Astrocyte (in vitro differentiated cells and primary cell): ENCODE results near the gene C9orf152. TPM values are rescaled to one million over a fixed set of nuclear protein-coding genes. Genes with fewer than 3 reads are reported as not detected.
A peak's percentile ranks its signal among the peaks of the same experiment; 100 is the strongest.

ENCODE experiments used
- DNase-seq: peaks from one replicate; pipeline ENCODE4 v3.0.0-alpha.2; 2010; ENCODE audit warnings: low read depth
- FAIRE-seq: peaks from 2 replicates; lab custom pipeline; 2011; peaks lifted over from hg19 to GRCh38; lab: Jason Lieb, UNC
- H2AFZ ChIP-seq: 2 replicates; pipeline ENCODE4 v1.6.0; 2012; ENCODE audit warnings: low read depth, low read length, inconsistent platforms
- H3K27ac ChIP-seq: 2 replicates; pipeline ENCODE4 v1.5.1; 2011; ENCODE audit warnings: low read depth, low read length, inconsistent platforms
- H3K27me3 ChIP-seq: 2 replicates; pipeline ENCODE4 v1.6.0; 2011; ENCODE audit warnings: low read length, inconsistent platforms; ENCODE audit not compliant: insufficient read depth
- H3K36me3 ChIP-seq: 2 replicates; pipeline ENCODE4 v1.5.1; 2011; ENCODE audit warnings: low read length, inconsistent platforms; ENCODE audit not compliant: insufficient read depth
- H3K4me1 ChIP-seq: 2 replicates; pipeline ENCODE4 v1.5.1; 2011; ENCODE audit warnings: low read length, inconsistent platforms; ENCODE audit not compliant: insufficient read depth
- H3K4me2 ChIP-seq: 2 replicates; pipeline ENCODE4 v1.6.0; 2012; ENCODE audit warnings: low read length, inconsistent platforms
- H3K4me3 ChIP-seq: 2 replicates; pipeline ENCODE4 v1.5.1; 2011; ENCODE audit warnings: low read depth, mild to moderate bottlenecking, low read length, inconsistent platforms; ENCODE audit not compliant: insufficient read depth
- H3K79me2 ChIP-seq: 2 replicates; pipeline ENCODE4 v1.6.0; 2012; ENCODE audit warnings: mild to moderate bottlenecking, low read length, inconsistent platforms; ENCODE audit not compliant: insufficient read depth
- H3K9ac ChIP-seq: 2 replicates; pipeline ENCODE4 v1.6.0; 2012; ENCODE audit warnings: mild to moderate bottlenecking, low read length, inconsistent platforms
- H3K9me3 ChIP-seq: 2 replicates; pipeline ENCODE4 v1.5.1; 2012; ENCODE audit warnings: low read depth, mild to moderate bottlenecking, low read length, inconsistent platforms; ENCODE audit not compliant: insufficient read depth
- H4K20me1 ChIP-seq: 2 replicates; pipeline ENCODE4 v1.6.0; 2012; ENCODE audit warnings: low read length, inconsistent platforms; ENCODE audit not compliant: insufficient read depth
- H3K27ac Mint-ChIP-seq: one replicate; pipeline ENCODE4 v1.8.0; 2021; ENCODE audit warnings: mild to moderate bottlenecking, mixed read lengths; ENCODE audit not compliant: unreplicated experiment
- H3K27me3 Mint-ChIP-seq: one replicate; pipeline ENCODE4 v1.8.0; 2021; ENCODE audit warnings: low read depth, mixed read lengths; ENCODE audit not compliant: unreplicated experiment
- H3K36me3 Mint-ChIP-seq: one replicate; pipeline ENCODE4 v1.8.0; 2021; ENCODE audit warnings: low read depth, mixed read lengths; ENCODE audit not compliant: unreplicated experiment
- H3K4me1 Mint-ChIP-seq: one replicate; pipeline ENCODE4 v1.8.0; 2021; ENCODE audit warnings: low read depth, mixed read lengths; ENCODE audit not compliant: unreplicated experiment
- H3K4me3 Mint-ChIP-seq: one replicate; pipeline ENCODE4 v1.8.0; 2021; ENCODE audit warnings: mild to moderate bottlenecking, moderate library complexity, mixed read lengths; ENCODE audit not compliant: unreplicated experiment
- H3K9me3 Mint-ChIP-seq: one replicate; pipeline ENCODE4 v1.8.0; 2021; ENCODE audit warnings: mild to moderate bottlenecking, mixed read lengths; ENCODE audit not compliant: unreplicated experiment
- EZH2 ChIP-seq: IDR thresholded peaks from 2 replicates; pipeline ENCODE4 v1.6.1; 2012; ENCODE audit warnings: mild to moderate bottlenecking, low read length, inconsistent platforms; ENCODE audit not compliant: insufficient read depth
- total RNA-seq: library from RNA; stranded (reverse); gene quantifications from 2 replicates; pipeline ENCODE4 v1.2.1, GENCODE V29; 2021
- TF ChIP-seq, protein P1 (sequence below): IDR thresholded peaks from 2 replicates; pipeline ENCODE4 v1.5.1; 2011; ENCODE audit warnings: low read depth, mild to moderate bottlenecking, inconsistent platforms, low read length, moderate library complexity; ENCODE audit not compliant: insufficient read depth

The C9orf152 gene
- total RNA-seq, 1 donor from 2014 or later, result 0.07 TPM

DNA sequence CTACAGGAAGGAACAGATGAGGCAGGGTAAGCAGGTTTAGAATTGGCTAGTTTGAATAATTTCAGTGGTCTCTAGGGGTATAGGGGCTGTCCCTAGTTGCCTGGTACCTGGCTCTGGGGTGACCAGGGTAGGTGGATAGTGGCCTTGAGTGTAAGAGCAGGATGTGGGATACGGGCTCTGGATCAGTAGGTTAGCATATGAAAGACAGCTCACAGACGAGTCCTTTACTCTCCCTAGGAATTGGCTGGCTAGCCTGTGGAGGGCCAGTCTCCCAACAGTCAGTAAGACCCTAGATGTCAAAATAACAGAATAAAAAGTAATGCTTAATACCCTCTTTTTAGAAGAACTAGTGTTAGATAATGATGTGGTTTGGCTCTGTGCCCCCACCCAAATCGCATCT is 16.6 kb upstream of the C9orf152 start:
- no peaks in the 10 kb centered on the region for H3K79me2 ChIP-seq
- Mint-ChIP-seq H3K4me3 (no peak overlapping the region), H3K27me3 (peaks cover 4% of the 10 kb centered on the region), H3K36me3 (no peaks in the 10 kb centered on the region), H3K27ac (no peak overlapping the region), H3K9me3 (no peaks in the 10 kb centered on the region), H3K4me1 (no peaks in the 10 kb centered on the region)
- H4K20me1 ChIP-seq, result no peaks in the 10 kb centered on the region
- DNase-seq (no peak), FAIRE-seq (no peak)
- H3K4me2 ChIP-seq, result no peak overlapping the region
- no peak overlapping the region for H3K9ac ChIP-seq
- no peak for TF ChIP-seq EZH2
- TF ChIP-seq, protein P1, sequence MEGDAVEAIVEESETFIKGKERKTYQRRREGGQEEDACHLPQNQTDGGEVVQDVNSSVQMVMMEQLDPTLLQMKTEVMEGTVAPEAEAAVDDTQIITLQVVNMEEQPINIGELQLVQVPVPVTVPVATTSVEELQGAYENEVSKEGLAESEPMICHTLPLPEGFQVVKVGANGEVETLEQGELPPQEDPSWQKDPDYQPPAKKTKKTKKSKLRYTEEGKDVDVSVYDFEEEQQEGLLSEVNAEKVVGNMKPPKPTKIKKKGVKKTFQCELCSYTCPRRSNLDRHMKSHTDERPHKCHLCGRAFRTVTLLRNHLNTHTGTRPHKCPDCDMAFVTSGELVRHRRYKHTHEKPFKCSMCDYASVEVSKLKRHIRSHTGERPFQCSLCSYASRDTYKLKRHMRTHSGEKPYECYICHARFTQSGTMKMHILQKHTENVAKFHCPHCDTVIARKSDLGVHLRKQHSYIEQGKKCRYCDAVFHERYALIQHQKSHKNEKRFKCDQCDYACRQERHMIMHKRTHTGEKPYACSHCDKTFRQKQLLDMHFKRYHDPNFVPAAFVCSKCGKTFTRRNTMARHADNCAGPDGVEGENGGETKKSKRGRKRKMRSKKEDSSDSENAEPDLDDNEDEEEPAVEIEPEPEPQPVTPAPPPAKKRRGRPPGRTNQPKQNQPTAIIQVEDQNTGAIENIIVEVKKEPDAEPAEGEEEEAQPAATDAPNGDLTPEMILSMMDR, result no peak
- no peak overlapping the region for H2AFZ ChIP-seq
- no peaks in the 10 kb centered on the region for H3K9me3 ChIP-seq
- no peaks in the 10 kb centered on the region for H3K4me1 ChIP-seq
- no peaks in the 10 kb centered on the region for H3K27me3 ChIP-seq
- no peaks in the 10 kb centered on the region for H3K36me3 ChIP-seq
- H3K4me3 ChIP-seq, result no peak overlapping the region
- no peak overlapping the region for H3K27ac ChIP-seq

GRCh38 chr9:110220809-110221208 is 12.8 kb upstream of the C9orf152 start:
- Histone ChIP-seq H3K27me3 (peaks cover 4% of the 10 kb centered on the region), H3K9me3 (no peaks in the 10 kb centered on the region), H3K9ac (no peak overlapping the region), H3K4me2 (no peak overlapping the region), H3K27ac (no peak overlapping the region), H3K36me3 (no peaks in the 10 kb centered on the region), H3K4me3 (no peak overlapping the region), H3K4me1 (no peaks in the 10 kb centered on the region), H3K79me2 (no peaks in the 10 kb centered on the region), H2AFZ (no peak overlapping the region), H4K20me1 (no peaks in the 10 kb centered on the region)
- H3K27ac Mint-ChIP-seq, result no peak overlapping the region
- no peak for FAIRE-seq
- no peaks in the 10 kb centered on the region for H3K9me3 Mint-ChIP-seq
- peaks cover 6% of the 10 kb centered on the region for H3K27me3 Mint-ChIP-seq
- no peak for DNase-seq
- H3K36me3 Mint-ChIP-seq, result no peaks in the 10 kb centered on the region
- TF ChIP-seq, protein P1, result no peak
- TF ChIP-seq EZH2, result no peak
- no peaks in the 10 kb centered on the region for H3K4me1 Mint-ChIP-seq
- no peak overlapping the region for H3K4me3 Mint-ChIP-seq

DNA sequence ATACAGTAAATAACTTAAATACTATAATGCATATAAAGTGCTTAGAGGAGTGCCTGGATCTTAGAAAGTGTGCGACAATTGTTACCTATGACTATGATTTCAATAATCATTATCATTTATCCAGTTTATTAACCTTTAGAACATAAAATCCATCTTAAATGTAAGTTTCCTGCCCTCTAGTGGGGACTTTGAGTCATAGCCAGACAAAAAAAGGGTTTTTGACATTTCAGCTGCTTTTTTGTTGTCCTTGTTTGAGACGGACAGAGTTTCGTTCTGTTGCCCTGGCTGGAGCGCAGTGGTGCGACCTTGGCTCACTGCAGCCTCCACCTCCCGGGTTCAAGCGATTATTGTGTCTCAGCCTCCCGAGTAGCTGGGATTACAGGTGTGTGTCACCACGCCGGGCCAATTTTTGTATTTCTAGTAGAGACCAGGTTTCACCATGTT is 9.7 kb upstream of the C9orf152 start:
- DNase-seq (peak; percentile 27), FAIRE-seq (no peak)
- Histone ChIP-seq H4K20me1 (no peaks in the 10 kb centered on the region), H2AFZ (peak overlapping the region; percentile 8), H3K27ac (no peak overlapping the region), H3K27me3 (peaks cover 4% of the 10 kb centered on the region), H3K4me3 (no peak overlapping the region), H3K9ac (peak overlapping the region; percentile 25), H3K4me2 (peak overlapping the region; percentile 39), H3K79me2 (no peaks in the 10 kb centered on the region), H3K36me3 (no peaks in the 10 kb centered on the region), H3K9me3 (no peaks in the 10 kb centered on the region), H3K4me1 (no peaks in the 10 kb centered on the region)
- TF ChIP-seq, protein P1, result peak; percentile 79
- TF ChIP-seq EZH2, result no peak
- Mint-ChIP-seq H3K27me3 (peaks cover 6% of the 10 kb centered on the region), H3K4me1 (peaks cover 2% of the 10 kb centered on the region), H3K36me3 (no peaks in the 10 kb centered on the region), H3K9me3 (no peaks in the 10 kb centered on the region), H3K4me3 (no peak overlapping the region), H3K27ac (no peak overlapping the region)
